C4-2B (cell line): ENCODE results near the gene PRSS38.
"Not testable (repeated sequence)": the region's sequence is repeated elsewhere in the genome, so short reads cannot be mapped to it uniquely, and the experiment has no call there.

Experiments
- H3K27ac ChIP-seq: fragments of 450-650 bp; 2 replicates; pipeline ENCODE4 v1.5.1; 2017
- ZFX ChIP-seq: fragments of 450-650 bp; IDR thresholded peaks from 2 replicates; pipeline ENCODE4 v1.6.1; 2017
- TF ChIP-seq, protein P1 (sequence below): fragments of 450-650 bp; conservative IDR thresholded peaks from 2 replicates; pipeline ENCODE4 v1.5.1; 2017; ENCODE audit warnings: mild to moderate bottlenecking

Gene PRSS38

DNA sequence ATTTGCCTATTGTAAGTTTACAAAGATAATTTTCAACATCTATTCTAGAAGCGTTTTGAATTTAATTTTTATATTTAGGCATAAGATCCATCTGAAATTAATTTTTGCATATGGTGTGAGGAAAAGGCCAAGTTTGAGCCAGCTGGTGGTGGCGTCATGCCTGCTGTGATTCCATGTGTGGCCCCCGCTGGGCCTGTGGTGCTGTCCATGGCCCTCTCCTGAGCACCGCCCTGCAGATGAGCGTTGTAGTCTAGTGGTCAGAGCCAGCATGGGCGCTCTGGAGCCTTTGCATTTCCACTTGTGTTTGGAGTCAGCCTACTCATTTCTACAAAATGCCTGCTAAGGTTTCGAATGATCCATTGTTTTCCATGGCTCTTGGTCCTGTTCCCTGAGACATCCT, 22.7 kb downstream of the PRSS38 start:
- H3K27ac ChIP-seq: no peak overlapping the region
- TF ChIP-seq, protein P1, sequence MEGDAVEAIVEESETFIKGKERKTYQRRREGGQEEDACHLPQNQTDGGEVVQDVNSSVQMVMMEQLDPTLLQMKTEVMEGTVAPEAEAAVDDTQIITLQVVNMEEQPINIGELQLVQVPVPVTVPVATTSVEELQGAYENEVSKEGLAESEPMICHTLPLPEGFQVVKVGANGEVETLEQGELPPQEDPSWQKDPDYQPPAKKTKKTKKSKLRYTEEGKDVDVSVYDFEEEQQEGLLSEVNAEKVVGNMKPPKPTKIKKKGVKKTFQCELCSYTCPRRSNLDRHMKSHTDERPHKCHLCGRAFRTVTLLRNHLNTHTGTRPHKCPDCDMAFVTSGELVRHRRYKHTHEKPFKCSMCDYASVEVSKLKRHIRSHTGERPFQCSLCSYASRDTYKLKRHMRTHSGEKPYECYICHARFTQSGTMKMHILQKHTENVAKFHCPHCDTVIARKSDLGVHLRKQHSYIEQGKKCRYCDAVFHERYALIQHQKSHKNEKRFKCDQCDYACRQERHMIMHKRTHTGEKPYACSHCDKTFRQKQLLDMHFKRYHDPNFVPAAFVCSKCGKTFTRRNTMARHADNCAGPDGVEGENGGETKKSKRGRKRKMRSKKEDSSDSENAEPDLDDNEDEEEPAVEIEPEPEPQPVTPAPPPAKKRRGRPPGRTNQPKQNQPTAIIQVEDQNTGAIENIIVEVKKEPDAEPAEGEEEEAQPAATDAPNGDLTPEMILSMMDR: no peak
- no peak for TF ChIP-seq ZFX

DNA sequence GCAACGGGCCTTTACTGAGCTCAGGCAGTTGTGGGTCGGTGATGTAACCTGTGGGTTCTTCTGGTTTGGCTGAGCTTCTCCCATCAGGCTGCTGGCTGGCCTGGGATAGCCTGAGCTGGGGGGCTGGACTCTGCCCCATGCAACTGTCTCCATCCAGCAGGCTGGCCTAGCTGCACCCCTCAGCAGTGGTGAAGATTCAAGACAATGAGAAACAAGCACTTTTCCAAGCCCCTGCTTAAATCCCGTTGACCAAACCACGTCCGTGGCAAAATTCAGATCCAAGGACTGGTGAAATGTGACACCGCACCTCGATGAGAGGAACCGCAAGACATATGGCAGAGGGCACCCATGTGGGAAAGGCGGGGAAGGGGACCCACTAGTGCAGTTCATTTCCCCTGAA, 25.6 kb downstream of the PRSS38 start:
- no peak for TF ChIP-seq ZFX
- TF ChIP-seq, protein P1: no peak
- no peak overlapping the region for H3K27ac ChIP-seq

DNA sequence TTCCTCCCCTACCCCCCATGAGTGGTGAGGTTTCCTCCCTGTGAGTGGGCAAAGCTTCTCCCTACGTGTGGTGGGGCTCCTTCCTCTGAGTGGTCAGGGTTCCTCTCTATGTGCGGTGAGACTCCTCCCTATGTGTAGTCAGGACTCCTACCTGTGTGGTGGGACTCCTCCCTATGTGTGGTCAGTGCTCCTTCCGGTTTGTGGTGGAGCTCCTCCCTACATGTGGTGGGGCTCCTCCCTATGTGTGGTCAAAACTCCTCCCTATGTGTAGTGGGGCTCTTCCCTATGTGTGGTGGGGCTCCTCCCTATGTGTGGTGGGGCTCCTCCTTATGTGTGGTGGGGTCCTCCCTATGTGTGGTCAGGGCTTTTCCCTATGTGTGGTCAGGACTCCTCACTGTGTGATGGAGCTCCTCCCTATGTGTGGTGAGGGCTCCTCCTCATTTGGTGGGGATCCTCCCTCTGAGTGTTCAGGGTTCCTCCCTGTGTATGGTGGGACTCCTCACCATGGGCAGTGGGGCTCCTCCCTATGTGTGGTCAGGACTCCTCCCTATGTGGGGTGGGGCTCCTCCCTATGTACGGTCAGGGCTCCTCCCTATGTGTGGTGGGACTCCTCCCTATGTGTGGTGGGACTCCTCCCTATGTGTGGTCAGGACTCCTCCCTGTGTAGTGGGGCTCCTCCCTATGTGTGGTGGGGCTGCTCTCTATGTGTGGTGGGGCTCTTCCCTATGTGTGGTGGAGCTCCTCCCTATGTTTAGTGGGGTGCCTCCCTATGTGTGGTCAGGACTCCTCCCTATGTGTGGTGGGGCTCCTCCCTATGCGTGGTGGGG, 29.1 kb downstream of the PRSS38 start:
- TF ChIP-seq, protein P1: no peak
- H3K27ac ChIP-seq: no peak overlapping the region

DNA sequence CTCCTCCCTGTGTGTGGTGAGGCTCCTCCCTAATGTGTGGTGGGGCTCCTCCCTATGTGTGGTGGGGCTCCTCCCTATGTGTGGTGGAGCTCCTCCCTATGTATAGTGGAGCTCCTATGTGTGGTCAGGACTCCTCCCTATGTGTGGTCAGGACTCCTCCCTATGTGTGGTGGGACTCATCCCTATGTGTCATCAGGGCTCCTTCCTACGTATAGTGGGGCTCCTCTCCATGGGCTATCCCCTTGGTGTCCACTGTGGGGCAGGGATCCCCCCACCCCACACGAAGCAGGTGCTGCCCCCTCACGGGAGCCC, 29.6 kb downstream of the PRSS38 start:
- peak overlapping the region; percentile 61 for H3K27ac ChIP-seq
- no peak for TF ChIP-seq ZFX

DNA sequence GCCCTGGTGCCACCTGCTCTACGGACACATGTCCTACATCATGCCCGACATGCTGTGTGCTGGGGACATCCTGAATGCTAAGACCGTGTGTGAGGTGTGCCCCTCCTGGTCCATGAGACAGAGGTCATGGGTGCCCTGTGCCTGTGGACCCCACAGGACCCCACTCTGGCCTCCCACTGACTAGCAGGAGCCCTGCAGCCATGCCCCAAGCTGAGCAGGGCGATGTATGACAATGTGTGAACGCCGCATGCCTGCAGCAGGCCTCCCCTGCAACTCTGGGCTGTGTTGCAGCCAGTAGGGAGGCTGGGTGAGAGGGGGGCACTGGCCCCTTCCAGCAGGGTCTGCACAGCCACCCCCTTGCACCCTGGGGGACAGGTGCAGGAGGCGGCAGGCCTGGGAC, 30.0 kb downstream of the PRSS38 start:
- no peak for TF ChIP-seq ZFX
- TF ChIP-seq, protein P1: no peak

DNA sequence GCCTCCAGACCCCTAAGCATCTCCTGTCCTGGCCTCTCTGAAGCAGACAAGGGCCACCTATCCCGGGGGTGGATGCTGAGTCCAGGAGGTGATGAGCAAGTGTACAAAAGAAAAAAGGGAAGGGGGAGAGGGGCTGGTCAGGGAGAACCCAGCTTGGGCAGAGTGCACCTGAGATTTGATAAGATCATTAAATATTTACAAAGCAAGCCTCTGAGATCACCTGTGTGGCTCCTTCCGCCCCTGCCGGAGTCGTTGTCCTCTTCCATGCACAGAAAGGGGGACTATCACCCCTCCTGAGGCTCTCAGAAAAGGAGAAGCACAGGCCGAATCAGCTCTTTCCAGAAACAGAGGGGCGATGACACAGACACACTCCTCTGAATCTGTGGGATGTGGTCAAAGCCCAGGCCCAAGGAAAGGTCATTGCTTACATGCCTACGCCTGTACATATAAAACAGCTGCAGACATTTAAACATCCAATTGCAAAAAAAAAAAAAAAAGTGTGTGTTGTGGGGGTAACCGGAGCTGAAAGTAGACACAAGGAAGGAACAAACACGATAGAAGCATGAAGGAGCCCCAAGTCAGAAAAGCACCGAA, 30.9 kb downstream of the PRSS38 start:
- no peak for TF ChIP-seq ZFX
- TF ChIP-seq, protein P1: no peak
- H3K27ac ChIP-seq: peak overlapping the region; percentile 61

More for the DNA sequence above, 30.0 kb downstream of the PRSS38 start:
- peak overlapping the region; percentile 61 for H3K27ac ChIP-seq

DNA sequence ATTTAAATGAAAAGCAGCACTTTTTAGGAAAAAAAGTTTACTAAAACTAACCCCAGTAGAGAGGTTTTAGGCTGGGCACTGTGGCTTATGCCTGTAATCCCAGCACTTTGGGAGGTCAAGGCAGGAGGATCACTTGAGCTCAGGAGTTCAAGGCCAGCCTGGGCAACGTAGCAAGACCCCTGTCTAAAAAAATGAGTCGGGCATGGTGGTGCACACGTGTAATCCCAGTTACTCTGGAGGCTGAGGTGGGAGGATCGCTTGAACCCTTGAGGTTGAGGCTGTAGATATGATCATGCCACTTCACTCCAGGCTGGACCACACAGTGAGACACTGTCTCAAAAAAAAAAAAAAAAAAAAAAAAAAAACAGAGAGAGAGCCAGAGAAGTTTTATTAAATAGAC, 31.6 kb downstream of the PRSS38 start:
- H3K27ac ChIP-seq: not testable (repeated sequence)

DNA sequence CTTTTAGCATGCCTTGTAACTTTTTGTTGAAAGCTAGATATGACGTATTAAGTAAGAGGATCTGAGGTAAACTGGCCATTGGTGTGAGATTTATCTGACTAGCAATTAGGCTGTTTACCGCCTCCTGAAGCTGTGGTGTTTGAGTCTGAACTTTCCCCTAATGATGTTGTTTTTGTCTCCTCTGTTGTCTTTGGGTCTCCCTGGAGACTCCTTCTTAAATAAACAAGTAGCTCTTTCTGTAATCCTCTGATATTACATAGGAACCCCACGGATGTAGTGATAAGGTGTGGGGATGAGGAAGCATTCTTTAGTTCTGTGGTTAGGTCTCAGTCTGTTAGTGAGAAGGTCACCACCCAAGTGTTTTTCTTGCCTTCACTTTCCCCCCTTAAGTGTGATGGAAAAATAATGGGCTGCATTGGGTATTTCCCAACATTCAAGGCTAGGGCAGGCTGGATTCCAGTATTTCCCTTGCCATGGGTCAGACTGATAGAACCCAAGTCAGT, 33.0 kb downstream of the PRSS38 start:
- TF ChIP-seq, protein P1: no peak
- TF ChIP-seq ZFX: no peak
- H3K27ac ChIP-seq: no peak overlapping the region
